CD4-positive, alpha-beta T cell treated with Interleukin-15 for 1 hour (primary cell): ENCODE measurements around the gene KLHDC1.

Source experiments
- DNase-seq: peaks from one replicate; pipeline ENCODE4 v3.0.0-alpha.2; 2020

KLHDC1 gene

GRCh38 chr14:49796025-49796424 is 103.1 kb downstream of the KLHDC1 start:
- no peak for DNase-seq
